Suprapubic skin (tissue), 3 donors: Measurements from ENCODE around the gene MTARC2.

Source experiments
- CTCF ChIP-seq, 2 donors: fragments of 200-600 bp in 1 of 2; fragments of 450-650 bp in 1 of 2; sonication (generic) in 1 of 2; IDR thresholded peaks; one replicate each; pipeline ENCODE4 v1.5.1; 2016 to 2019; ENCODE audit warnings: antibody characterized with exemption in 2 of 2, mild to moderate bottlenecking in 1 of 2, moderate library complexity in 1 of 2
- EP300 ChIP-seq: sonication (generic); formaldehyde crosslinking; IDR thresholded peaks from one replicate; pipeline ENCODE4 v1.6.1; 2017; ENCODE audit warnings: antibody characterized with exemption

DNA sequence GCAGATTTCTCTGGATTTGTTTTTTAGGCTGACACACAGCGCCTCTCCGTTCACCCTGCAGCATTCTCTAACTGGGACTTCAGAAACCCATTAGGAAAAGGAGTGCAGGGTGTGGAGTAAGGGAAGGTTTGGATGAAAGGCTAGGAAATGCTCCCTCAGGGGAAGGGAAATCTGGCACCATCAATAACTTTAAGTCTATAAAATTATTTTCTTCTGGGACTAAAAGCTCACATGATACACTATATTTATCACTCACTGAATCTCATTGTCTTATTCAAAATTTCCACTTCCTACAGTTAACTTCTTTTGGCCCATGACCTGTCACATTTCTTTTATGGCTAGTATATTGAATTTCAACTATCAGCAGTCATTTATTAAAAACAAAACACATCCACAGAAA is 85.3 kb downstream of the MTARC2 start:
- TF ChIP-seq CTCF (IDR thresholded peaks at IDR 0.05) (no peak), EP300 (no peak)
